NCI-H526 treated with DMSO at 0.1 percent for 48 hours (cell line): ENCODE measurements around the gene ACHE.
"Not testable (repeated sequence)": the region's sequence is repeated elsewhere in the genome, so short reads cannot be mapped to it uniquely, and the experiment has no call there.

Experiments used
- DNase-seq: peaks from one replicate; lab custom pipeline; 2025; lab: John Stamatoyannopoulos, UW

The ACHE gene

GRCh38 chr7:100861616-100861985 is 34.1 kb downstream of the ACHE start:
- no peak for DNase-seq

- DNase-seq = no peak
Measured at GRCh38 chr7:100860702-100861615, 34.7 kb downstream of the ACHE start.

GRCh38 chr7:100859856-100860255 is 35.8 kb downstream of the ACHE start:
- no peak for DNase-seq

- DNase-seq = no peak
Measured at GRCh38 chr7:100856871-100857282, 38.8 kb downstream of the ACHE start.

- DNase-seq = no peak
Measured at GRCh38 chr7:100855515-100855914, 40.2 kb downstream of the ACHE start.

GRCh38 chr7:100854899-100855298 is 40.8 kb downstream of the ACHE start:
- not testable (repeated sequence) for DNase-seq

- no peak for DNase-seq
Measured at GRCh38 chr7:100854146-100854895, 41.4 kb downstream of the ACHE start.

GRCh38 chr7:100852048-100852872 is 43.4 kb downstream of the ACHE start, which contains the start of gene SLC12A9:
TSS of gene SLC12A9 (plus strand) at chr7:100852713. CDS start at chr7:100854198, 1,485 bp downstream.
- peak; percentile 73 for DNase-seq

GRCh38 chr7:100847360-100847759 is 48.3 kb downstream of the ACHE start:
- no peak for DNase-seq

- DNase-seq = no peak
Measured at GRCh38 chr7:100840470-100841100, 55.1 kb downstream of the ACHE start.
